Natural killer cell (primary cell): ENCODE measurements around the gene PCCA. TPM values are rescaled to one million over a fixed set of nuclear protein-coding genes. Genes with fewer than 3 reads are reported as not detected.
"Not testable (repeated sequence)": the region's sequence is repeated elsewhere in the genome, so short reads cannot be mapped to it uniquely, and the experiment has no call there.

ENCODE experiments used
- ATAC-seq, 3 donors: fragments of 150-1000 bp in 2 of 3; fragments of 200-7000 bp in 1 of 3; cut with Tn5 transposase; 1 replicate in 1 of 3; 2 replicates in 2 of 3; pipeline ENCODE4 v1.10.0; 2021; ENCODE audit warnings: mild to moderate bottlenecking in 2 of 3, moderate library complexity in 2 of 3
- DNase-seq, 2 donors: peaks; one replicate each; pipeline versions ENCODE4 v3.0.0 to v3.0.0-alpha.2; 2013 to 2021; ENCODE audit warnings: mixed read lengths in 1 of 2
- H3K27ac ChIP-seq: one replicate; pipeline ENCODE4 v1.5.1; 2013; ENCODE audit warnings: mild to moderate bottlenecking, low read length
- H3K27me3 ChIP-seq: one replicate; pipeline ENCODE4 v1.6.1; 2013; ENCODE audit warnings: low read length; ENCODE audit not compliant: control insufficient read depth, insufficient read depth
- H3K36me3 ChIP-seq: one replicate; pipeline ENCODE4 v1.6.1; 2013; ENCODE audit warnings: low read length; ENCODE audit not compliant: control insufficient read depth, insufficient read depth
- H3K4me1 ChIP-seq: one replicate; pipeline ENCODE4 v1.6.1; 2013; ENCODE audit warnings: low read length; ENCODE audit not compliant: control insufficient read depth, insufficient read depth
- H3K4me3 ChIP-seq: one replicate; pipeline ENCODE4 v1.5.1; 2013; ENCODE audit warnings: low read length
- H3K9me3 ChIP-seq: one replicate; pipeline ENCODE4 v1.6.1; 2013; ENCODE audit warnings: low read length; ENCODE audit not compliant: control insufficient read depth, insufficient read depth
- H3K27ac Mint-ChIP-seq, 2 donors: one replicate each; pipeline ENCODE4 v1.8.0; 2022; ENCODE audit warnings: mild to moderate bottlenecking in 2 of 2, mixed read lengths in 2 of 2, moderate library complexity in 1 of 2
- H3K27me3 Mint-ChIP-seq, 2 donors: one replicate each; pipeline ENCODE4 v1.8.0; 2022; ENCODE audit warnings: low read depth in 2 of 2, mixed read lengths in 2 of 2
- H3K36me3 Mint-ChIP-seq: one replicate; pipeline ENCODE4 v1.8.0; 2022; ENCODE audit warnings: mixed read lengths
- H3K4me1 Mint-ChIP-seq, 2 donors: one replicate each; pipeline ENCODE4 v1.8.0; 2022; ENCODE audit warnings: mixed read lengths in 2 of 2
- H3K4me3 Mint-ChIP-seq: one replicate; pipeline ENCODE4 v1.8.0; 2022; ENCODE audit warnings: mild to moderate bottlenecking, moderate library complexity, mixed read lengths
- H3K9me3 Mint-ChIP-seq, 2 donors: one replicate each; pipeline ENCODE4 v1.8.0; 2022; ENCODE audit warnings: mixed read lengths in 2 of 2
- WGBS: methylation state at CpG from one replicate; pipeline ENCODE4 v1.1.7; 2013; ENCODE audit warnings: missing lambda C conversion rate; ENCODE audit not compliant: insufficient coverage; 5-methylcytosine and 5-hydroxymethylcytosine counted together
- intact Hi-C: fragments of 100-400 bp; cut with micrococcal nuclease; formaldehyde crosslinking; loops from one replicate; pipeline ENCODE4 v1.14.2; 2022
- total RNA-seq, 4 donors: library from RNA; stranded (reverse); fragments of 120-200 nt in 1 of 4; gene quantifications; one replicate each; pipeline versions ENCODE4 v1.2.3 to v1.2.4, GENCODE V29; 2013 to 2022
- TF ChIP-seq, protein P1 (sequence below): fragments of 200-600 bp; IDR thresholded peaks from one replicate; pipeline ENCODE4 v1.8.0; 2022; ENCODE audit warnings: antibody characterized with exemption

The PCCA gene
- total RNA-seq, 3 donors from 2014 or later (not counting 1 experiment from before 2014, with no cell fraction given), result 25.5 to 28.5 (median 28.2) TPM

DNA sequence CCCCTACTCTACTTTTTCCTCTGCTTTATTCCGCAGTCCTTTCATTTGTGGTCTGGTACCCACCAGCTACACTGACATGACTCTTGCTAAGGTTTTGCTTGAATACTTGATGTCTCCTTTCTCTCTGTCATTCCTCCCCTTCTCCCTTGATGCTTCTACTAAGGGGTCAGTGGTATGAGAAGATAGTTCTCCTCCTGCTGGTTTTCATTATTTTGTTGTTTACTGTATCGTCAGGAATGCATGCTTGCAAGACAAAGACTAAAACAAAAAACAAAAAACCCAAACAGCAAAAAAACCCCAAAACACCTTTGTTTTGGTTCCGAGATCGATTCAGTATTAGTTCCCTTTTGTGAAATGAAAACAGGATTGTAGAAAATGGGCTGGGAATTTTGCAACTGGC, 59.5 kb downstream of the PCCA start:
- Mint-ChIP-seq H3K4me3 (no peak overlapping the region), H3K27me3 (no peaks in the 10 kb centered on the region), H3K36me3 (no peaks in the 10 kb centered on the region), H3K4me1 (no peaks in the 10 kb centered on the region), H3K27ac (no peak overlapping the region), H3K9me3 (no peaks in the 10 kb centered on the region)
- Histone ChIP-seq H3K27me3 (no peaks in the 10 kb centered on the region), H3K4me1 (no peaks in the 10 kb centered on the region), H3K27ac (no peak overlapping the region), H3K9me3 (no peaks in the 10 kb centered on the region), H3K4me3 (no peak overlapping the region), H3K36me3 (peaks cover 5% of the 10 kb centered on the region)
- intact Hi-C loops, result no loop called here
- TF ChIP-seq, protein P1, sequence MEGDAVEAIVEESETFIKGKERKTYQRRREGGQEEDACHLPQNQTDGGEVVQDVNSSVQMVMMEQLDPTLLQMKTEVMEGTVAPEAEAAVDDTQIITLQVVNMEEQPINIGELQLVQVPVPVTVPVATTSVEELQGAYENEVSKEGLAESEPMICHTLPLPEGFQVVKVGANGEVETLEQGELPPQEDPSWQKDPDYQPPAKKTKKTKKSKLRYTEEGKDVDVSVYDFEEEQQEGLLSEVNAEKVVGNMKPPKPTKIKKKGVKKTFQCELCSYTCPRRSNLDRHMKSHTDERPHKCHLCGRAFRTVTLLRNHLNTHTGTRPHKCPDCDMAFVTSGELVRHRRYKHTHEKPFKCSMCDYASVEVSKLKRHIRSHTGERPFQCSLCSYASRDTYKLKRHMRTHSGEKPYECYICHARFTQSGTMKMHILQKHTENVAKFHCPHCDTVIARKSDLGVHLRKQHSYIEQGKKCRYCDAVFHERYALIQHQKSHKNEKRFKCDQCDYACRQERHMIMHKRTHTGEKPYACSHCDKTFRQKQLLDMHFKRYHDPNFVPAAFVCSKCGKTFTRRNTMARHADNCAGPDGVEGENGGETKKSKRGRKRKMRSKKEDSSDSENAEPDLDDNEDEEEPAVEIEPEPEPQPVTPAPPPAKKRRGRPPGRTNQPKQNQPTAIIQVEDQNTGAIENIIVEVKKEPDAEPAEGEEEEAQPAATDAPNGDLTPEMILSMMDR, result no peak
- DNase-seq (no peak), ATAC-seq (no peak)
- WGBS, result 100% methylated on average over 1 of the region's 4 CpGs

DNA sequence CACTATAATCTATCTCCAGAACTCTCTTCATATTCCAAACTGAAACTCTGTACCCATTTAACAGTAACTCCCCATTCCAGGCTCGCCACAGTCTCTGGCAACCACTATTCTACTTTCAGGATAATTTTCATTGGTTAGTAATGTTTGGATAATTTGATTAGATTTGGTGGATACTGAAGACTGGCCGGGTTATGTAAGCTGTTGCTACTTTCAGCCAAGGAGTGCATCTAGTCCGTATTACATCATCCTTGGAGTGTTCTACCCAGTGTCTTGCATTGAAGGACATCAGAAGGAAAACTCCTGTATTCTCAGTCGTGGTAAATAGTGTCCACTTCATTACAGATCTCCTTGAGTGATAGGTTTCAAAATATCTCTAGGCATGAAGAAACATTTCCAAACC, 60.5 kb downstream of the PCCA start:
- H3K36me3 Mint-ChIP-seq, result no peaks in the 10 kb centered on the region
- intact Hi-C loops, result no loop called here
- no peak overlapping the region for H3K27ac Mint-ChIP-seq
- no peaks in the 10 kb centered on the region for H3K9me3 Mint-ChIP-seq
- H3K4me3 ChIP-seq, result no peak overlapping the region
- no peak overlapping the region for H3K4me3 Mint-ChIP-seq
- H3K27me3 ChIP-seq, result no peaks in the 10 kb centered on the region
- TF ChIP-seq, protein P1, result no peak
- WGBS, result 100% methylated on average over 2 of the region's 4 CpGs
- ATAC-seq, result no peak
- no peak for DNase-seq
- H3K36me3 ChIP-seq, result peaks cover 5% of the 10 kb centered on the region
- no peaks in the 10 kb centered on the region for H3K9me3 ChIP-seq
- no peak overlapping the region for H3K27ac ChIP-seq
- H3K4me1 ChIP-seq, result no peaks in the 10 kb centered on the region
- no peaks in the 10 kb centered on the region for H3K27me3 Mint-ChIP-seq
- H3K4me1 Mint-ChIP-seq, result no peaks in the 10 kb centered on the region

DNA sequence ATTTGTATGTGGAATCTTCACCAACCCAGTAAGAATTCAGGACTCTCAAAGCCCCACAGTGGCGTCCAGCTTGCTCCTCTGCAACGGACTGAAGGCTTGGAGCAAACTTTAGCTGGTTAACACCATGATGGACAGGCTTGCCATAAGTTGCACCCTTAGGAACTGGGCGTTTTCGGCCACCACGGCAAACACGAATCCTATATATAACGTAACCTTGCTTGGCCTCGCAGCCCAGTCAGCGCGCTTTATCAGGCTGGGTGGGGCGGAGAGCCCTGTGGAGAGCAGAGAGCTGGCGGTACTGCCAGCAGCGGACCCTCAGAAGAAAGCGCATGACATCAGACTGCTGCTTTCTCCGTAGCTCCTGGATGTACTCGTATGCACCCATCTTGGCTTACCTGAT, 61.8 kb downstream of the PCCA start:
- H3K36me3 ChIP-seq, H3K9me3 ChIP-seq, H3K9me3 Mint-ChIP-seq, H3K4me1 ChIP-seq, H3K27me3 ChIP-seq, H3K4me3 Mint-ChIP-seq, intact Hi-C loops, H3K36me3 Mint-ChIP-seq, H3K27ac ChIP-seq, DNase-seq, H3K4me1 Mint-ChIP-seq, ATAC-seq, H3K4me3 ChIP-seq, H3K27ac Mint-ChIP-seq, H3K27me3 Mint-ChIP-seq: not testable (repeated sequence)
- 98% methylated on average over 16 of the region's 16 CpGs for WGBS

DNA sequence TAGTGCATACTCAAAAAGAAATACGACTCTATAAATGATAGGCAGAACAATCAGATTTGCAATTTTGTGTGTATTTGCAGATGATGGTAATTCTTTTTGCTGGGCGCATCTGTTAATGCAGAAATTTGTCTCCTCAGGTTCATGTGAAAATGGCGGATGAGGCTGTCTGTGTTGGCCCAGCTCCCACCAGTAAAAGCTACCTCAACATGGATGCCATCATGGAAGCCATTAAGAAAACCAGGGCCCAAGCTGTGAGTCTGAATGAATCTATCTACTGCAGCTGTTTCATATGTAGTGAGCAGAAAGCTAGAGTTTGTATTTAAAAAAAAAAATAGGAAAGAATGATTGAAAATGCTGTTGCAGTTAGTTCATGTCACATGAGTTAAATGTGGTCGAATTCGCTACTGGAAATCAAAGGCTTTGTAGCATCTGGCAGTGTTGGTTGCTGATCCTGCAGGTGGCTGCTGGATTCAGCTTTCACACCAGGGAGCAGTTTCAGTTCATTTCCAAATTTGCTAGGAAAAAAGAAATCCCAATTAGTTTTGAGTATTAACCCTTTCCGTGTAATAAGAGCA, 66.0 kb downstream of the PCCA start:
- H3K9me3 ChIP-seq, result no peaks in the 10 kb centered on the region
- Mint-ChIP-seq H3K27ac (no peak overlapping the region), H3K4me3 (no peak overlapping the region), H3K36me3 (no peaks in the 10 kb centered on the region), H3K9me3 (no peaks in the 10 kb centered on the region), H3K4me1 (peaks cover 8 to 10% of the 10 kb centered on the region in 2 donors), H3K27me3 (no peaks in the 10 kb centered on the region)
- H3K36me3 ChIP-seq, result peaks cover 2% of the 10 kb centered on the region
- no peaks in the 10 kb centered on the region for H3K4me1 ChIP-seq
- DNase-seq, result no peak
- intact Hi-C loops, result no loop called here
- WGBS, result 97% methylated on average over 5 of the region's 6 CpGs
- ATAC-seq, result no peak
- TF ChIP-seq, protein P1, result no peak
- no peaks in the 10 kb centered on the region for H3K27me3 ChIP-seq
- H3K27ac ChIP-seq, result no peak overlapping the region
- H3K4me3 ChIP-seq, result no peak overlapping the region
